AG10803 (cell line): Measurements from ENCODE around the gene ZNF280A.

Experiments
- DNase-seq: peaks from one replicate; pipeline ENCODE4 v3.0.0; 2010; ENCODE audit warnings: low read depth
- H3K4me3 ChIP-seq: 2 replicates; pipeline ENCODE4 v1.5.1; 2011; ENCODE audit warnings: mild to moderate bottlenecking, low read length, control low read depth
- TF ChIP-seq, protein P1 (sequence below): conservative IDR thresholded peaks from 2 replicates; pipeline ENCODE4 v1.5.1; 2011; ENCODE audit warnings: mild to moderate bottlenecking, low read length, control low read depth, inconsistent platforms

Gene ZNF280A

DNA sequence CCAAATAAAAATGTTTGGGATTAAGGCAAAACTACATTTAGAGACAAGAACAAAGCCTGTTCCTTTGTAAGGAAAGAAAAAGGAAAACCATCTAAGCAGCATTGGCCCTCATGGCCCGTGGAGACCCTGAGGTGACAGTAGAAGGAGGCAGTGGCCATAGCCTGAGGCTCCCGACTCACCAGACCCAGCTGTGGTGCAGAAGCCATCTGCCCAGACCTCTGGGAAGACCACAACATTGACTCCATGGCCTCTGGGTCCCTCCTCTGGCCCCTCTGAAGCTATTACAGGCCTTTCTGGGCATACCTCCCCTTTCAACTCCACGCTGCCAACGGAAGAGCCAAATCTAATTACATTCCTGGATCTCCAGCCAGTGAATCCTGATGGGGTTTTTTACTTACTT lies 32.6 kb upstream of the ZNF280A start:
- no peak for DNase-seq
- TF ChIP-seq, protein P1, sequence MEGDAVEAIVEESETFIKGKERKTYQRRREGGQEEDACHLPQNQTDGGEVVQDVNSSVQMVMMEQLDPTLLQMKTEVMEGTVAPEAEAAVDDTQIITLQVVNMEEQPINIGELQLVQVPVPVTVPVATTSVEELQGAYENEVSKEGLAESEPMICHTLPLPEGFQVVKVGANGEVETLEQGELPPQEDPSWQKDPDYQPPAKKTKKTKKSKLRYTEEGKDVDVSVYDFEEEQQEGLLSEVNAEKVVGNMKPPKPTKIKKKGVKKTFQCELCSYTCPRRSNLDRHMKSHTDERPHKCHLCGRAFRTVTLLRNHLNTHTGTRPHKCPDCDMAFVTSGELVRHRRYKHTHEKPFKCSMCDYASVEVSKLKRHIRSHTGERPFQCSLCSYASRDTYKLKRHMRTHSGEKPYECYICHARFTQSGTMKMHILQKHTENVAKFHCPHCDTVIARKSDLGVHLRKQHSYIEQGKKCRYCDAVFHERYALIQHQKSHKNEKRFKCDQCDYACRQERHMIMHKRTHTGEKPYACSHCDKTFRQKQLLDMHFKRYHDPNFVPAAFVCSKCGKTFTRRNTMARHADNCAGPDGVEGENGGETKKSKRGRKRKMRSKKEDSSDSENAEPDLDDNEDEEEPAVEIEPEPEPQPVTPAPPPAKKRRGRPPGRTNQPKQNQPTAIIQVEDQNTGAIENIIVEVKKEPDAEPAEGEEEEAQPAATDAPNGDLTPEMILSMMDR = no peak
- H3K4me3 ChIP-seq = no peak overlapping the region

DNA sequence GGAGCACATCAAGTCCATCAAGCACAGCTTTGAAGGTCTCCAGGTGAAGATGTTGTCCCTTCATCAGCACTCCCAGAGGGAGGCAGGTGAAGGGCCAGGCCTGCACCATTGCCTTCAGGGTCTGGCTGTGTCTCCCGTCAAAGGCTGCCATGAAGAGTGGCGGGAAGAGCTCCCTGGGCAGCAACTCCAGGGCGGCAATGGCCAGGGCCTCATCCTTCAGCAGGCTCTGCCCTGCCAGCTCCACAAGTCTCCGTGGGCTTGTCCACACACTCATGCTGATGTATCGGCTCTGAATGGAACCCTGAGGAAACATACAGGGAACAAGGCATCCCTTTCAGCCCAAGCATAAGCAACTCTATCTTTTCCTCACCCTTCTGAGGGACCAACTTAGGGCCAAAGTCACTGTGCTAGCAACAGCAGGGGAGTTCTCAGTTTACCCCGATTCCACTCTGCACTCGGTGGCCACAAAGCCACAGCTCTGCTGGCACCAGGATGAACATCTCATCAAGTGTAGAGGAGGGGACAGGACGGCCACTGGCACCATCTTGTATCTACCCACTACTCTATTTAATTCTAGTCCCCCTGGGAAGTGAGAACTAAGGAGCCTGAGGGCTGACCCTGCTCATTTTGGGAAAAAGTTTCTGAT lies 30.8 kb upstream of the ZNF280A start:
- H3K4me3 ChIP-seq = no peak overlapping the region
- DNase-seq = no peak
- TF ChIP-seq, protein P1 = no peak

DNA sequence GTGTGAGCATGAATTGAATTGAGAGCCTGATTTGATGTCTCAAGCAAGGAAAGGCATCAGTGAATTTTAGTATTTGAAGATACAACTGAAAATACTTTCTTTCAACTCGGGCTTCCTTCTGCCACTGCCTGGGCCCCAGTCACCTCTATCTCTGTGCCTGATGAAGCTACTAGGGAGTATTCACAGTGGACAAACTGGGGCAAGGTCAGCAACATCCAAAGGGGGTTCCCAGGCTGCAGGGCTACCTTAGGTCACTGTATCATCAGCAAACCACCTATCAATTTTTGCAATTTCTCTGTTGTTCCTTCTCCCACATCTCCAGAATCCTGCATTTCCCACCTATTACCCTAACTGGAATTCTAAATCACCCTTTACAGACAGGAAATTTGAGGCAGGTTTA lies 28.8 kb upstream of the ZNF280A start:
- TF ChIP-seq, protein P1 = no peak
- no peak for DNase-seq
- H3K4me3 ChIP-seq = no peak overlapping the region

DNA sequence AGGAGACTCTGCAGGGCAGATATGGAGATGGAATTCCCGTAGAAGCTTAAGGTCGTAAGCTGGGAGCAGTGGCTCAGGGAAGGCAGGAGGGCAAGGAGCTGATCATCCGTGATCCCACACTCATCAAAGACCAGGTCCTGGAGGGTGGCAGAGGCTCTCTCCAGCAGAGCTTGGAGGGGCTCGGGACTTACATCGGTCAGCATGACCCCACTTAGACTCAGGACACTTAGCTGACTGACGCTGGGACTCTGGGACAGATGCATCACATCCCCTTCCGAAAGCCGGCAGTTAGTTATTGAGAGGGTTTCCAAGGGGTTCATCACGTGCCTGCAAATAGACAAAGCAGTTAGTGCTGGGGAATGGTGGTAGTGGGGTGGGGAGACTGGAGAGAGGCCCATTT lies 28.2 kb upstream of the ZNF280A start:
- no peak for DNase-seq
- H3K4me3 ChIP-seq = no peak overlapping the region
- TF ChIP-seq, protein P1 = no peak

DNA sequence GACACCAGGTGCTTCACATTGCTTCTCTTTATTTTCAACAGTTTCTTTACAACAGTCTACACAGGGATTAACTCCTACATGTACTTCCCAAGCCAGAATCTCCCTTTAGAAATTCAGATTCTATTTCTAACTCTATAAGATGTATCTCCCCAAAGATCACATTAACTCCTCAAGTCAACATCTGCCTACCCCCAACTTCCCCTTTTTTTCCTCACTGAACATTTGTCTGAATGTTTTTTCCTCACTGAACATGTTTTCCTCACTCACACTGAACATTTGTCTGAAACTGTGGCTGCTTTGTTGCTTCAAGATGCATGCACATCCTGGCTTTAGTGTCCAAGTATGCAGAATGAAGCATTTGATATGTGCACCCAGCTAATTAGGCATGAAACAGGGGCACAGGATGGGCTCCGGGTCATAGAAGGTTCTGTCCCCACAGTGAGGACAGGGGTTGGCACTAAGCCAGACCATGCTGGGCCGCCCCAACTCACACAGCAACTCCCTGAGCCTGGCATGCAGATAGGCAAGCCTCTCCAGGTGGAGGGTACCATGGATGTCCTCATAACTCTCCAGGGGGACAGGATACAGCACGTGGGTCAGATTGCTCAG lies 27.7 kb upstream of the ZNF280A start:
- H3K4me3 ChIP-seq = no peak overlapping the region
- no peak for DNase-seq
- TF ChIP-seq, protein P1 = no peak

DNA sequence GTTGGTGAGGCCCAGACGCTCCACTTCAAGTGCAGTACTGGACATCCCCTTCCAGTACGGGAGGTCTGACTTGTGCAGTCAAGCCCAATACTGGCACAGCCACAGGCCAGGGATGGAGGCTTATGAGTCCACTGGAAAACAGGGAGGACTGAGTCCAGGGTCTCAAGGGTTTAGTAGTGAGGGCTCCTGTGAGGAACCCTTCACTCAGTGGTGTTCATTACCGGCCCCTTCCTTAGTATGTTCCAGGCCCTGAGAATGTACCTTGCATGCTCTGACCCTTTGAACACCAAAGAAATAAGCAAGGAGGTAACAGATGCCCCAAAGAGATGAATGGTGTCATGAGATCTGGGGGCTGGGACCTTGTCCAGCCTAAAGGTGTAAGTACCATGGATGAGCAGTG lies 27.2 kb upstream of the ZNF280A start:
- TF ChIP-seq, protein P1 = no peak
- H3K4me3 ChIP-seq = no peak overlapping the region
- no peak for DNase-seq

DNA sequence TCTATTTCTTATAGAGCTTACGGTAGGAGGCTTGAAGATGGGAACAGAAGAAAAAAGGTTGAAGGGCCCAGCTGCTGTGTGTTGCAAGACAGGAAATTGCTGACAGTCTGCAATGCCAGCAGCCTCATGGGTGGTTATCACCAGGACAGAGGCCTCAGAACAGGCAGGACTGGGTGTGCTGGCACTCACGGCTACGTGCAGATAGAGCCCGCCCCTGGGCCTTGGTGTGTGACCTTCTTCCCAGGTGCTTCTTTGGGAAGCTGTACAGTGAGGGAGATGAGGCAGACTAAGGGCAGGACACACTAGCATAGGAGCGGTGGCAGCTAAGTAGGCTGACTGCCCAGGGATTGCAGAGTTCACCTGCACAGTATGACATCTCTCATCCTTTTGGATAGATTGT lies 26.4 kb upstream of the ZNF280A start:
- TF ChIP-seq, protein P1 = no peak
- H3K4me3 ChIP-seq = no peak overlapping the region
- peak; percentile 4 for DNase-seq
